Measurements from ENCODE around the gene EHBP1. TPM values are rescaled to one million over a fixed set of nuclear protein-coding genes. Genes with fewer than 3 reads are reported as not detected.

Gene EHBP1
- total RNA-seq, 8 experiments from 2014 or later, result 35.1 to 81.1 (median 54.6) TPM

- Histone ChIP-seq H3K4me3 (no peak overlapping the region), H3K4me1 (replicated peaks in 1 of 2) (no peaks in the 10 kb centered on the region), H3K27ac (no peak overlapping the region)
- 0 to 100% (median 86%) methylated on average over 1 to 3 of the region's 3 CpGs for WGBS, 10 experiments
- in situ Hi-C loops (cut with MboI; ENCODE audit: low pct_unique_long_range_greater_than_20kb in 2 of 9, low sequenced_read_pairs in 9 of 9, unreplicated experiment in 9 of 9), result no loop called here
- peak in 1 of 8 experiments; percentile 26 for ATAC-seq (replicated peaks in 6 of 8)
Observed at GRCh38 chr2:62826141-62826540, 120.6 kb downstream of the EHBP1 start.

- WGBS, 10 experiments, result 93 to 100% (median 100%) methylated on average over 1 to 4 of the region's 4 CpGs
- H3K4me3 ChIP-seq, result no peak overlapping the region
- H3K27ac ChIP-seq, result no peak overlapping the region
- in situ Hi-C loops (cut with MboI; ENCODE audit: low pct_unique_long_range_greater_than_20kb in 2 of 9, low sequenced_read_pairs in 9 of 9, unreplicated experiment in 9 of 9), result no loop called here
- no peaks in the 10 kb centered on the region for H3K4me1 ChIP-seq (replicated peaks in 1 of 2)
- no peak for ATAC-seq (replicated peaks in 6 of 8)
Observed at GRCh38 chr2:62826953-62827675, 121.6 kb downstream of the EHBP1 start.

GRCh38 chr2:62831729-62832128, 126.2 kb downstream of the EHBP1 start:
- Histone ChIP-seq H3K27ac (no peak overlapping the region), H3K4me1 (replicated peaks in 1 of 2) (no peaks in the 10 kb centered on the region), H3K4me3 (no peak overlapping the region)
- in situ Hi-C loops (cut with MboI; ENCODE audit: low pct_unique_long_range_greater_than_20kb in 2 of 9, low sequenced_read_pairs in 9 of 9, unreplicated experiment in 9 of 9), result no loop called here
- ATAC-seq (replicated peaks in 6 of 8), result no peak

- Histone ChIP-seq H3K27ac (no peak overlapping the region), H3K4me3 (no peak overlapping the region), H3K4me1 (replicated peaks in 1 of 2) (no peaks in the 10 kb centered on the region)
- no peak for ATAC-seq (replicated peaks in 6 of 8)
- 80 to 100% (median 100%) methylated on average over 1 of the region's 1 CpG; no CpG with 5 or more reads in 3 of the 10 experiments for WGBS, 10 experiments
- in situ Hi-C loops (cut with MboI; ENCODE audit: low pct_unique_long_range_greater_than_20kb in 2 of 9, low sequenced_read_pairs in 9 of 9, unreplicated experiment in 9 of 9), result no loop called here
Observed at GRCh38 chr2:62844311-62845090, 139.0 kb downstream of the EHBP1 start.

GRCh38 chr2:62845256-62845655, 139.7 kb downstream of the EHBP1 start:
- H3K27ac ChIP-seq, result no peak overlapping the region
- in situ Hi-C loops (cut with MboI; ENCODE audit: low pct_unique_long_range_greater_than_20kb in 2 of 9, low sequenced_read_pairs in 9 of 9, unreplicated experiment in 9 of 9), result no loop called here
- ATAC-seq (replicated peaks in 6 of 8), result no peak
- H3K4me3 ChIP-seq, result no peak overlapping the region
- H3K4me1 ChIP-seq (replicated peaks in 1 of 2), result no peaks in the 10 kb centered on the region

- H3K4me3 ChIP-seq, result no peak overlapping the region
- H3K27ac ChIP-seq, result no peak overlapping the region
- no peaks in the 10 kb centered on the region for H3K4me1 ChIP-seq (replicated peaks in 1 of 2)
- in situ Hi-C loops (cut with MboI; ENCODE audit: low pct_unique_long_range_greater_than_20kb in 2 of 9, low sequenced_read_pairs in 9 of 9, unreplicated experiment in 9 of 9), result no loop called here
- ATAC-seq (replicated peaks in 6 of 8), result no peak
Observed at GRCh38 chr2:62852254-62852653, 146.7 kb downstream of the EHBP1 start.

GRCh38 chr2:62854600-62855514, 149.3 kb downstream of the EHBP1 start:
- H3K4me3 ChIP-seq, result no peak overlapping the region
- no peak overlapping the region for H3K27ac ChIP-seq
- ATAC-seq (replicated peaks in 6 of 8), result peak in 1 of 8 experiments; percentile 59
- in situ Hi-C loops (cut with MboI; ENCODE audit: low pct_unique_long_range_greater_than_20kb in 2 of 9, low sequenced_read_pairs in 9 of 9, unreplicated experiment in 9 of 9), result no loop called here
- H3K4me1 ChIP-seq (replicated peaks in 1 of 2), result no peaks in the 10 kb centered on the region
- 93 to 100% (median 100%) methylated on average over 1 to 7 of the region's 14 CpGs; no CpG with 5 or more reads in 7 of the 10 experiments for WGBS, 10 experiments

- no peak overlapping the region for H3K27ac ChIP-seq
- no peak for ATAC-seq (replicated peaks in 6 of 8)
- H3K4me1 ChIP-seq (replicated peaks in 1 of 2), result no peaks in the 10 kb centered on the region
- H3K4me3 ChIP-seq, result no peak overlapping the region
- in situ Hi-C loops (cut with MboI; ENCODE audit: low pct_unique_long_range_greater_than_20kb in 2 of 9, low sequenced_read_pairs in 9 of 9, unreplicated experiment in 9 of 9), result no loop called here
- WGBS, 10 experiments, result 67 to 100% (median 92%) methylated on average over 1 to 4 of the region's 6 CpGs; no CpG with 5 or more reads in 2 of the 10 experiments
Observed at GRCh38 chr2:62856228-62857040, 150.9 kb downstream of the EHBP1 start.

- Histone ChIP-seq H3K4me1 (replicated peaks in 1 of 2) (no peaks in the 10 kb centered on the region), H3K4me3 (no peak overlapping the region), H3K27ac (no peak overlapping the region)
- 61 to 91% (median 79%) methylated on average over 2 to 6 of the region's 6 CpGs for WGBS, 10 experiments
- peak in 1 of 8 experiments; percentile 16 for ATAC-seq (replicated peaks in 6 of 8)
- in situ Hi-C loops (cut with MboI; ENCODE audit: low pct_unique_long_range_greater_than_20kb in 2 of 9, low sequenced_read_pairs in 9 of 9, unreplicated experiment in 9 of 9), result no loop called here
Observed at GRCh38 chr2:62857139-62857931, 151.8 kb downstream of the EHBP1 start.

GRCh38 chr2:62858231-62858832, 152.8 kb downstream of the EHBP1 start:
- WGBS, 10 experiments, result 73 to 100% (median 98%) methylated on average over 1 to 2 of the region's 2 CpGs
- no peak for ATAC-seq (replicated peaks in 6 of 8)
- H3K4me3 ChIP-seq, result no peak overlapping the region
- H3K4me1 ChIP-seq (replicated peaks in 1 of 2), result no peaks in the 10 kb centered on the region
- no peak overlapping the region for H3K27ac ChIP-seq
- in situ Hi-C loops (cut with MboI; ENCODE audit: low pct_unique_long_range_greater_than_20kb in 2 of 9, low sequenced_read_pairs in 9 of 9, unreplicated experiment in 9 of 9), result no loop called here

- no peak for ATAC-seq (replicated peaks in 6 of 8)
- in situ Hi-C loops (cut with MboI; ENCODE audit: low pct_unique_long_range_greater_than_20kb in 2 of 9, low sequenced_read_pairs in 9 of 9, unreplicated experiment in 9 of 9), result no loop called here
- H3K4me1 ChIP-seq (replicated peaks in 1 of 2), result no peaks in the 10 kb centered on the region
- H3K27ac ChIP-seq, result no peak overlapping the region
- 76 to 100% (median 90%) methylated on average over 1 to 3 of the region's 3 CpGs; no CpG with 5 or more reads in 1 of the 10 experiments for WGBS, 10 experiments
- no peak overlapping the region for H3K4me3 ChIP-seq
Observed at GRCh38 chr2:62868947-62869346, 163.4 kb downstream of the EHBP1 start.

GRCh38 chr2:62870966-62871365, 165.5 kb downstream of the EHBP1 start:
- WGBS, 10 experiments, result 83 to 100% (median 100%) methylated on average over 1 of the region's 1 CpG; no CpG with 5 or more reads in 5 of the 10 experiments
- no peak for ATAC-seq (replicated peaks in 6 of 8)
- Histone ChIP-seq H3K4me3 (no peak overlapping the region), H3K27ac (no peak overlapping the region), H3K4me1 (replicated peaks in 1 of 2) (no peaks in the 10 kb centered on the region)
- in situ Hi-C loops (cut with MboI; ENCODE audit: low pct_unique_long_range_greater_than_20kb in 2 of 9, low sequenced_read_pairs in 9 of 9, unreplicated experiment in 9 of 9), result no loop called here

Data from motor neuron (in vitro differentiated cells).